SK-N-SH (cell line): ENCODE results near the gene CCDC195. TPM values are rescaled to one million over a fixed set of nuclear protein-coding genes. Genes with fewer than 3 reads are reported as not detected.

ENCODE experiments used
- CTCF ChIA-PET: fragments of 300-600, 350-600 bp; formaldehyde crosslinking; extraction: SDS; loops from one replicate; lab custom pipeline; 2021; lab: Yijun Ruan, JAX
- POLR2A ChIA-PET: fragments of 350-600 bp; sonication (Branson Sonifier 250); formaldehyde crosslinking; extraction: SDS; loops from one replicate; lab custom pipeline; 2020; ENCODE audit warnings: antibody characterized with exemption, inconsistent platforms; lab: Yijun Ruan, JAX
- DNase-seq: peaks from one replicate; pipeline ENCODE4 v3.0.0; 2012
- H2AFZ ChIP-seq: fragments of 200-600 bp; sonication (generic); 2 replicates; pipeline ENCODE4 v1.8.1; 2016; ENCODE audit warnings: antibody characterized with exemption, mild to moderate bottlenecking, low read depth
- H3F3A ChIP-seq: fragments of 200-600 bp; sonication (generic); replicated peaks from 2 replicates; pipeline ENCODE3; 2016; ENCODE audit warnings: antibody characterized with exemption, mild to moderate bottlenecking; ENCODE audit not compliant: insufficient read depth
- H3K27ac ChIP-seq, 2 experiments: fragments of 200-500 bp in 1 of 2; fragments of 200-600 bp in 1 of 2; sonication (Bioruptor generic) in 1 of 2; sonication (generic), shearing (Covaris generic) in 1 of 2; 2 replicates each; pipeline versions ENCODE4 v1.5.1 to v1.6.1; 2014 to 2016; ENCODE audit warnings: low read depth in 2 of 2, inconsistent platforms in 1 of 2, low read length in 1 of 2, mild to moderate bottlenecking in 1 of 2, mixed read lengths in 1 of 2
- H3K27me3 ChIP-seq: fragments of 200-600 bp; sonication (generic), shearing (Covaris generic); 2 replicates; pipeline ENCODE4 v1.6.1; 2016; ENCODE audit warnings: mixed run types; ENCODE audit not compliant: insufficient read depth
- H3K36me3 ChIP-seq, 2 experiments: fragments of 200-500 bp in 1 of 2; fragments of 200-600 bp in 1 of 2; sonication (Bioruptor generic) in 1 of 2; sonication (generic) in 1 of 2; replicated peaks in 1 of 2; 2 replicates each; pipeline versions ENCODE3 to v1.5.1; 2014 to 2016; ENCODE audit warnings: low read length in 1 of 2, mild to moderate bottlenecking in 1 of 2; ENCODE audit not compliant: insufficient read depth in 2 of 2, control insufficient read depth in 1 of 2
- H3K4me1 ChIP-seq, 2 experiments: fragments of 200-500 bp in 1 of 2; fragments of 200-600 bp in 1 of 2; sonication (Bioruptor generic) in 1 of 2; sonication (generic), shearing (Covaris generic) in 1 of 2; 2 replicates each; pipeline versions ENCODE4 v1.5.1 to v1.6.1; 2014 to 2016; ENCODE audit warnings: low read depth in 1 of 2, low read length in 1 of 2, mixed run types in 1 of 2; ENCODE audit not compliant: insufficient read depth in 2 of 2, control insufficient read depth in 1 of 2
- H3K4me2 ChIP-seq: fragments of 200-600 bp; sonication (generic), shearing (Covaris generic); 2 replicates; pipeline ENCODE4 v1.6.1; 2017; ENCODE audit warnings: mixed run types
- H3K4me3 ChIP-seq, 2 experiments: fragments of 200-500 bp in 1 of 2; fragments of 200-600 bp in 1 of 2; sonication (Bioruptor generic) in 1 of 2; sonication (generic), shearing (Covaris generic) in 1 of 2; 2 replicates each; pipeline versions ENCODE4 v1.5.1 to v1.8.1; 2014 to 2016; ENCODE audit warnings: low read depth in 2 of 2, inconsistent platforms in 1 of 2, low read length in 1 of 2, mild to moderate bottlenecking in 1 of 2, mixed read lengths in 1 of 2, moderate library complexity in 1 of 2
- H3K79me2 ChIP-seq: fragments of 200-600 bp; sonication (generic); 2 replicates; pipeline ENCODE4 v1.8.1; 2017; ENCODE audit warnings: mild to moderate bottlenecking; ENCODE audit not compliant: insufficient read depth
- H3K9ac ChIP-seq: fragments of 200-600 bp; sonication (generic); 2 replicates; pipeline ENCODE4 v1.6.1; 2017; ENCODE audit warnings: mixed run types
- H3K9me2 ChIP-seq: fragments of 200-600 bp; sonication (generic); 2 replicates; pipeline ENCODE4 v1.6.1; 2017; ENCODE audit warnings: mixed run types
- H3K9me3 ChIP-seq: fragments of 200-600 bp; sonication (generic); 2 replicates; pipeline ENCODE4 v1.6.1; 2017; ENCODE audit warnings: mixed run types, mild to moderate bottlenecking, moderate library complexity
- H4K20me1 ChIP-seq: fragments of 200-600 bp; sonication (generic); 2 replicates; pipeline ENCODE4 v1.6.1; 2017; ENCODE audit warnings: mild to moderate bottlenecking, mixed run types; ENCODE audit not compliant: insufficient read depth
- CHD2 ChIP-seq: fragments of 150-350 bp; IDR thresholded peaks from 2 replicates; pipeline ENCODE4 v1.6.1; 2018; ENCODE audit warnings: low read length; ENCODE audit not compliant: partially characterized antibody
- ELF1 ChIP-seq: IDR thresholded peaks from 2 replicates; pipeline ENCODE4 v1.4.0; 2012
- FOXM1 ChIP-seq: IDR thresholded peaks from 2 replicates; pipeline ENCODE4 v1.4.0; 2012; ENCODE audit warnings: low read depth, mild to moderate bottlenecking
- JUND ChIP-seq: IDR thresholded peaks from 2 replicates; pipeline ENCODE4 v1.4.0; 2012
- MEF2A ChIP-seq: IDR thresholded peaks from 2 replicates; pipeline ENCODE4 v1.4.0; 2012; ENCODE audit warnings: low read depth, borderline replicate concordance
- RAD21 ChIP-seq: IDR thresholded peaks from 2 replicates; pipeline ENCODE4 v1.6.1; 2012; ENCODE audit warnings: mild to moderate bottlenecking, low read length
- RCOR1 ChIP-seq: fragments of 150-350 bp; IDR thresholded peaks from 2 replicates; pipeline ENCODE4 v1.6.1; 2017; ENCODE audit warnings: antibody characterized with exemption, low read length
- SIN3A ChIP-seq: IDR thresholded peaks from 2 replicates; pipeline ENCODE4 v1.6.1; 2012; ENCODE audit warnings: low read depth, mild to moderate bottlenecking, low read length, moderate library complexity, borderline replicate concordance
- TAF1 ChIP-seq: IDR thresholded peaks from 2 replicates; pipeline ENCODE4 v1.6.1; 2012; ENCODE audit warnings: low read depth, mild to moderate bottlenecking, low read length, moderate library complexity, borderline replicate concordance
- TCF12 ChIP-seq: IDR thresholded peaks from 2 replicates; pipeline ENCODE4 v1.4.0; 2012
- TEAD4 ChIP-seq: IDR thresholded peaks from 2 replicates; pipeline ENCODE4 v1.4.0; 2012; ENCODE audit warnings: mild to moderate bottlenecking, borderline replicate concordance; ENCODE audit not compliant: insufficient read depth
- WGBS: methylation state at CpG from one replicate; pipeline ENCODE4 v1.1.6; 2017; ENCODE audit warnings: low lambda C conversion rate; 5-methylcytosine and 5-hydroxymethylcytosine counted together
- polyA plus RNA-seq, 3 experiments: library from polyadenylated mRNA; depleted of rRNA; stranded (reverse); fragments of >200 nt; gene quantifications; 2 replicates each; pipeline ENCODE4 v1.2.3, GENCODE V29; 2012
- TF ChIP-seq, protein P1 (sequence below): fragments of 150-350 bp; IDR thresholded peaks from 2 replicates; pipeline ENCODE4 v1.6.1; 2016; ENCODE audit warnings: mild to moderate bottlenecking, low read depth, low read length
- TF ChIP-seq, protein P2 (sequence below): IDR thresholded peaks from 2 replicates; pipeline ENCODE4 v1.6.1; 2012; ENCODE audit warnings: mild to moderate bottlenecking, low read depth, low read length, moderate library complexity
- TF ChIP-seq, protein P3 (sequence below): fragments of 200-600 bp; sonication (generic); IDR thresholded peaks from 2 replicates; pipeline ENCODE4 v1.6.1; 2017; ENCODE audit warnings: antibody characterized with exemption, mild to moderate bottlenecking, moderate library complexity

CCDC195 gene
- polyA plus RNA-seq, 1 of the 3 experiments (the other 2 are of a cell fraction) = not detected

DNA sequence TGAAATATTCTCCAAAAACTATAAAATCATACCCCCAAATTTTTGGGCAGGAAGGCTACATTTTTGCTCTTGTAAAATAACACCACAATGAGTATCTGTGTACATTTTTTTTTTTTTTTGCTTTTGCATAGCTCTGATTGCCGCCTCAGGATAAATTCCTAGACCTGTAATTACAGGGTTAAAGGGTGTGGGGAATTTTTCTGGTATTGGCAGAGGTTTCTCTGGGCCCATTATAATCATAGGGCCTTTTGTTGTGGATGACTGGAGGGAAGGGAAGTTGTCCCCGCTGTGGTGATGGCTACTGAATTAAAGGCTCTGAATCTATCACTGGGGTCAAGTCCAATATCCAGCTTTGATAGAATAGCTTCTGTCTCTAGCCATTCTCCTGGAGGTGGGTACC is 26.6 kb downstream of the CCDC195 start:
- H2AFZ ChIP-seq = no peak overlapping the region
- H3K27ac ChIP-seq = no peak overlapping the region
- H3K9ac ChIP-seq = no peak overlapping the region
- no peaks in the 10 kb centered on the region for H3K9me3 ChIP-seq
- no peak for DNase-seq
- H3F3A ChIP-seq = no peaks in the 10 kb centered on the region
- no peaks in the 10 kb centered on the region for H3K27me3 ChIP-seq
- H3K79me2 ChIP-seq = no peaks in the 10 kb centered on the region
- ChIA-PET CTCF (no interaction called here), POLR2A (no interaction called here)
- no peaks in the 10 kb centered on the region for H3K36me3 ChIP-seq
- H3K9me2 ChIP-seq = no peaks in the 10 kb centered on the region
- no peaks in the 10 kb centered on the region for H4K20me1 ChIP-seq
- 80% methylated on average over 2 of the region's 2 CpGs for WGBS
- no peak for TF ChIP-seq RAD21
- TF ChIP-seq, protein P1, sequence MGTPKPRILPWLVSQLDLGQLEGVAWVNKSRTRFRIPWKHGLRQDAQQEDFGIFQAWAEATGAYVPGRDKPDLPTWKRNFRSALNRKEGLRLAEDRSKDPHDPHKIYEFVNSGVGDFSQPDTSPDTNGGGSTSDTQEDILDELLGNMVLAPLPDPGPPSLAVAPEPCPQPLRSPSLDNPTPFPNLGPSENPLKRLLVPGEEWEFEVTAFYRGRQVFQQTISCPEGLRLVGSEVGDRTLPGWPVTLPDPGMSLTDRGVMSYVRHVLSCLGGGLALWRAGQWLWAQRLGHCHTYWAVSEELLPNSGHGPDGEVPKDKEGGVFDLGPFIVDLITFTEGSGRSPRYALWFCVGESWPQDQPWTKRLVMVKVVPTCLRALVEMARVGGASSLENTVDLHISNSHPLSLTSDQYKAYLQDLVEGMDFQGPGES = no peak
- no peak for TF ChIP-seq SIN3A
- TF ChIP-seq TCF12 = no peak
- TF ChIP-seq RCOR1 = no peak
- TF ChIP-seq, all 33 proteins: peak for 0
- Histone ChIP-seq H3K4me3 (no peak overlapping the region), H3K4me2 (no peak overlapping the region), H3K4me1 (no peaks in the 10 kb centered on the region)

DNA sequence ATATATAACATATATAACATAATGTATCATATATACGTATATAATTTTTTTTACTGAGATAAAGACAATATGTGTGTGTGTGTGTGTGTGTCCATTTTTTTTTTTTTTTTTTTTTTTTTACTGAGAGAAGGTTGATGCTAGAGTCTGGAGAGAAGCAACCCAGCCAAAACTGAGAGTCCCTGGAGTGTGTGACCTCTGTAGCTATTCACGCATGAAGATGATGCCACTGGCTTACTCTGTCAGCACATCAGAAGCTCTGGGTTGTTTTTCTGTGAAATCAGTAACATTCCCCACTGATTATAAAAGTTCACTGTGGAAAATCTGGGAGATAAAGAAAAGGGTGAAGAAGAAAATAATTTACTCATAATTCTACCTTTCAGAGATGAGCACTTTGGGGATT is 27.2 kb downstream of the CCDC195 start:
- Histone ChIP-seq H3K4me2 (no peak overlapping the region), H3K36me3 (no peaks in the 10 kb centered on the region), H2AFZ (no peak overlapping the region), H4K20me1 (no peaks in the 10 kb centered on the region), H3K4me3 (no peak overlapping the region), H3K9me3 (no peaks in the 10 kb centered on the region), H3K27me3 (no peaks in the 10 kb centered on the region), H3K9me2 (no peaks in the 10 kb centered on the region), H3K9ac (no peak overlapping the region), H3K4me1 (no peaks in the 10 kb centered on the region), H3K27ac (no peak overlapping the region), H3F3A (no peaks in the 10 kb centered on the region), H3K79me2 (no peaks in the 10 kb centered on the region)
- DNase-seq = no peak
- 93% methylated on average over 2 of the region's 2 CpGs for WGBS
- ChIA-PET POLR2A (no interaction called here), CTCF (no interaction called here)
- TF ChIP-seq TAF1 (no peak), JUND (no peak), MEF2A (no peak), RCOR1 (no peak), ELF1 (no peak), SIN3A (no peak), CHD2 (no peak), FOXM1 (no peak), TEAD4 (no peak)
- TF ChIP-seq, protein P2, sequence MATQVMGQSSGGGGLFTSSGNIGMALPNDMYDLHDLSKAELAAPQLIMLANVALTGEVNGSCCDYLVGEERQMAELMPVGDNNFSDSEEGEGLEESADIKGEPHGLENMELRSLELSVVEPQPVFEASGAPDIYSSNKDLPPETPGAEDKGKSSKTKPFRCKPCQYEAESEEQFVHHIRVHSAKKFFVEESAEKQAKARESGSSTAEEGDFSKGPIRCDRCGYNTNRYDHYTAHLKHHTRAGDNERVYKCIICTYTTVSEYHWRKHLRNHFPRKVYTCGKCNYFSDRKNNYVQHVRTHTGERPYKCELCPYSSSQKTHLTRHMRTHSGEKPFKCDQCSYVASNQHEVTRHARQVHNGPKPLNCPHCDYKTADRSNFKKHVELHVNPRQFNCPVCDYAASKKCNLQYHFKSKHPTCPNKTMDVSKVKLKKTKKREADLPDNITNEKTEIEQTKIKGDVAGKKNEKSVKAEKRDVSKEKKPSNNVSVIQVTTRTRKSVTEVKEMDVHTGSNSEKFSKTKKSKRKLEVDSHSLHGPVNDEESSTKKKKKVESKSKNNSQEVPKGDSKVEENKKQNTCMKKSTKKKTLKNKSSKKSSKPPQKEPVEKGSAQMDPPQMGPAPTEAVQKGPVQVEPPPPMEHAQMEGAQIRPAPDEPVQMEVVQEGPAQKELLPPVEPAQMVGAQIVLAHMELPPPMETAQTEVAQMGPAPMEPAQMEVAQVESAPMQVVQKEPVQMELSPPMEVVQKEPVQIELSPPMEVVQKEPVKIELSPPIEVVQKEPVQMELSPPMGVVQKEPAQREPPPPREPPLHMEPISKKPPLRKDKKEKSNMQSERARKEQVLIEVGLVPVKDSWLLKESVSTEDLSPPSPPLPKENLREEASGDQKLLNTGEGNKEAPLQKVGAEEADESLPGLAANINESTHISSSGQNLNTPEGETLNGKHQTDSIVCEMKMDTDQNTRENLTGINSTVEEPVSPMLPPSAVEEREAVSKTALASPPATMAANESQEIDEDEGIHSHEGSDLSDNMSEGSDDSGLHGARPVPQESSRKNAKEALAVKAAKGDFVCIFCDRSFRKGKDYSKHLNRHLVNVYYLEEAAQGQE = no peak
- TF ChIP-seq, protein P3, sequence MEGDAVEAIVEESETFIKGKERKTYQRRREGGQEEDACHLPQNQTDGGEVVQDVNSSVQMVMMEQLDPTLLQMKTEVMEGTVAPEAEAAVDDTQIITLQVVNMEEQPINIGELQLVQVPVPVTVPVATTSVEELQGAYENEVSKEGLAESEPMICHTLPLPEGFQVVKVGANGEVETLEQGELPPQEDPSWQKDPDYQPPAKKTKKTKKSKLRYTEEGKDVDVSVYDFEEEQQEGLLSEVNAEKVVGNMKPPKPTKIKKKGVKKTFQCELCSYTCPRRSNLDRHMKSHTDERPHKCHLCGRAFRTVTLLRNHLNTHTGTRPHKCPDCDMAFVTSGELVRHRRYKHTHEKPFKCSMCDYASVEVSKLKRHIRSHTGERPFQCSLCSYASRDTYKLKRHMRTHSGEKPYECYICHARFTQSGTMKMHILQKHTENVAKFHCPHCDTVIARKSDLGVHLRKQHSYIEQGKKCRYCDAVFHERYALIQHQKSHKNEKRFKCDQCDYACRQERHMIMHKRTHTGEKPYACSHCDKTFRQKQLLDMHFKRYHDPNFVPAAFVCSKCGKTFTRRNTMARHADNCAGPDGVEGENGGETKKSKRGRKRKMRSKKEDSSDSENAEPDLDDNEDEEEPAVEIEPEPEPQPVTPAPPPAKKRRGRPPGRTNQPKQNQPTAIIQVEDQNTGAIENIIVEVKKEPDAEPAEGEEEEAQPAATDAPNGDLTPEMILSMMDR = no peak
